Measurements from ENCODE around the gene GFRA4.

The GFRA4 gene

GRCh38 chr20:3674995-3675900, 12.0 kb upstream of the GFRA4 start:
- H3K27ac ChIP-seq: no peak overlapping the region
- no peak for DNase-seq (ENCODE audit: low read depth, low spot score)

DNA sequence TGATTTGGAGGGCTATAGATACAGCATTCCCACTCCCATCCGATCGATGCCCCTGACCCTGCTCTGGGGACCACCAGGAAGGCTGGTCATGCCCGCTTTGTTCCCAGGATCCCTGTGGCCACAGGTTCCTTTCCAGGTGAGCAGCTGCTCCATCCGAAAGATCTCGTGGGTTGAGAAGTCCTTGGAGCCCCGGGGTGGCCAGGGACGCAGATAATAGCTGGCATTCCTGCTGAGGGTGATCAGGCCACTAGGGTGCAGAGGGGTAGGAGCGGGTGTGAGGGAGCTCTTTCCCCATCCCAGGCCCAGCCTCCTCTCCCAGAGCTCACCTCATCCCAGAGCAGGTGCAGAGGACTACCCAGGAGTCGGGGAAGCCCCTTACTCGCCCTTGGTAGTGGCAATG, 11.2 kb upstream of the GFRA4 start:
- no peak for DNase-seq (ENCODE audit: low read depth, low spot score)
- no peak overlapping the region for H3K27ac ChIP-seq

GRCh38 chr20:3673221-3674070, 10.2 kb upstream of the GFRA4 start:
- H3K27ac ChIP-seq: no peak overlapping the region
- no peak for DNase-seq (ENCODE audit: low read depth, low spot score)

GRCh38 chr20:3672547-3673171, 9.5 kb upstream of the GFRA4 start:
- no peak for DNase-seq (ENCODE audit: low read depth, low spot score)
- no peak overlapping the region for H3K27ac ChIP-seq

GRCh38 chr20:3671986-3672546, 8.9 kb upstream of the GFRA4 start:
- H3K27ac ChIP-seq: no peak overlapping the region
- DNase-seq (ENCODE audit: low read depth, low spot score): no peak

- H3K27ac ChIP-seq: no peak overlapping the region
- no peak for DNase-seq (ENCODE audit: low read depth, low spot score)
Measured at GRCh38 chr20:3670945-3671344, 7.7 kb upstream of the GFRA4 start.

GRCh38 chr20:3670511-3670910, 7.3 kb upstream of the GFRA4 start:
- no peak for DNase-seq (ENCODE audit: low read depth, low spot score)
- H3K27ac ChIP-seq: no peak overlapping the region

DNA sequence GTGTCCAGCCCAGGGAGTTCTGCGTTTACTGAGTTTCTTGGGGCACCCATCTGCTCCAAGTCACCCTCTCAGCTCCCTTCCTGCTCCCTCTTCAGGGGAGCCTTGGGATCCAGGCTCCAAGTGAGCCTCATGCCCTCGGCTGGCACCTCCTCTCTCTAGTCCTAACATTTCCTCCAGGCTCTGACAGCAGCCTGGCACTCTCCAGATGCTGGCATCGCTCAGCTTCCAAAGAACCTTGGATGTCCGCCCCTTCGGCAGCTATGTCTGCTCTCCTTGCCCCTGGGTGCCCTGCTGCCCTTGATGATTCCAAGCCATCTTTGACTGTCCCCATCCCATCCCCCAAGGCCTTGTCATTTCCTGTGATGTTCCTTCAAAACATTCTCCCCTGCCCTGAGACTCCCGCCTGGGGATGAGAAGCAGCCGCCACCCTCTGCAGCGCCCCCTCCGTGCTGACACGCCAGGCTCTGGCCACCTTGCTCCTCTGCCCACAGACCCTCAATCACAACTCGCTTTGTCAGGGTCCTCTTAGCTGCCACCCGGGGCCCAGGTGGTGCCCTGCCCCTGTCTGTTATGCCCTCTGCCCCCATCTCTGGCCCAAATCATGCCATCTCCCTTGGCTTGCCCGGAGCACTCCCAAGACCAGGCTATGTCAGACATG, 6.6 kb upstream of the GFRA4 start:
- DNase-seq (ENCODE audit: low read depth, low spot score): no peak
- no peak overlapping the region for H3K27ac ChIP-seq

DNA sequence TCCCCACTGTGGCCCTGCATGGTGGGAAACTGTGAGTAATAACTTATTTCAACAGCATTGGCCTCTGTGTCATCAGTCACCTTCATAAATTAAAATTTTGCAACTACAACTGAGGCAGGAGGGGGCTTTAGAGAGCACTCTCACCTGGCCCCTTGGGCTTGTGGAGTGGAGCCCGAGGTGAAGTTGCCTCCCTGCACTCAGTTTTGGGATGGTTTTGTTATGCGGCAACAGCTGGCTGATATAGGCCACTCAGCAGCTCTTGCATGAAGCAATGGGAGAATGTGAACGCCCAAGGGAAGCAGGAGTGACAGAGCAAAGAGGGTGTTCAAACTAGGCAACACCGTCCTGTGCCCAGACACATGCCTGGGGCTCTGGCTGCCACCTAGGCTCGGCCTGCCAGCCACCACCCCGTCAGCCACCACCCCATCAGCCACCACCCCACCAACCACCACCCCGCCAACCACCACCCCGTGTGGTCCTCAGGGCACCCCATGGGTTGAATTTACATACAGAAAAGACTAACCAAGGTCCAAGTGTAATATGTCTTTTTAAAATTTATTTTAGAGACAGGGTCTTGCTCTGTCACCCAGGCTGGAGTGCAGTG, 4.3 kb upstream of the GFRA4 start:
- DNase-seq (ENCODE audit: low read depth, low spot score): no peak
- H3K27ac ChIP-seq: no peak overlapping the region

GRCh38 chr20:3663858-3664257, 659 bp upstream of the GFRA4 start:
- no peak for DNase-seq (ENCODE audit: low read depth, low spot score)
- H3K27ac ChIP-seq: no peak overlapping the region

DNA sequence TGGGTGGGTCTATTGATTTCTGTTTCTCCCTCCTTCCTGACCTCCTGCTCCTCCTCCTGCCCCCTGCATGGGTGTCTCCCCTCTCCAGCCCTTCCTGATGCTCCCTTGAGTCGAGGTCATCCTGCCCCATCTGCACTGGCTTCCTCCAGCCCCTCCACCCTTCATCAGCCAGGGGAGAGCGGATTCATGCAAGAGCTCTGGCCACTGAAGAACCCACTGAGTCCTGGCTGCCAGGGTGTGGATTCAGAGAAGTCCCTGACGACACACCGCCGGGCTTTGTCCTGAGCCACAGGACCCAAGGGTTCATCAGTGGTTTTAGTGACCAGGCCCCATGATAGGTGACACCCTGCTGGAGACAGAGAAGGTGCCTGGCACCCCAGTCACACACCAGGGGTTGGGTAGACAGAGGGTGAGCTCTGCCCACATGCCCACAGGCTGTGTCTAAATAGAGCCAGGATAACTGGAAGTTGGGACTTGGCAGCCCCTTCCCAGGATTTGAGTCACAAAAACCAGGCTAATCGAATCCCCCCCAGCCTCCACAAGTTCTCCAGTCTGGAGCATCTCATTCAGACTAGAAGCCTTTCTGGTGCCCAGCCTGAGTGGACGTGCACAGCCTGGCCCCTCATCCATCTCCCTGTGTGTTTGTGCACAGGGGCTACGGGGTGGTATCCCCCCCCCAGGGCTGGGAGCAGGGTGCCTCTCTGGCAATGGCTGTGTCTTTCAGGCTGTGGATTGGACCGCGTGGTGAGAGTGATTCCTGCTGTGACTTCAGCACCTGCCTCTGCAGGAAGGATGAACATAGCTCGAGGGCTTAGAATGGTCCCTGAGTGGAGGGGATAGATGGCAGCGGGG, 1.2 kb downstream of the GFRA4 start:
- H3K27ac ChIP-seq: no peak overlapping the region
- DNase-seq (ENCODE audit: low read depth, low spot score): no peak

DNA sequence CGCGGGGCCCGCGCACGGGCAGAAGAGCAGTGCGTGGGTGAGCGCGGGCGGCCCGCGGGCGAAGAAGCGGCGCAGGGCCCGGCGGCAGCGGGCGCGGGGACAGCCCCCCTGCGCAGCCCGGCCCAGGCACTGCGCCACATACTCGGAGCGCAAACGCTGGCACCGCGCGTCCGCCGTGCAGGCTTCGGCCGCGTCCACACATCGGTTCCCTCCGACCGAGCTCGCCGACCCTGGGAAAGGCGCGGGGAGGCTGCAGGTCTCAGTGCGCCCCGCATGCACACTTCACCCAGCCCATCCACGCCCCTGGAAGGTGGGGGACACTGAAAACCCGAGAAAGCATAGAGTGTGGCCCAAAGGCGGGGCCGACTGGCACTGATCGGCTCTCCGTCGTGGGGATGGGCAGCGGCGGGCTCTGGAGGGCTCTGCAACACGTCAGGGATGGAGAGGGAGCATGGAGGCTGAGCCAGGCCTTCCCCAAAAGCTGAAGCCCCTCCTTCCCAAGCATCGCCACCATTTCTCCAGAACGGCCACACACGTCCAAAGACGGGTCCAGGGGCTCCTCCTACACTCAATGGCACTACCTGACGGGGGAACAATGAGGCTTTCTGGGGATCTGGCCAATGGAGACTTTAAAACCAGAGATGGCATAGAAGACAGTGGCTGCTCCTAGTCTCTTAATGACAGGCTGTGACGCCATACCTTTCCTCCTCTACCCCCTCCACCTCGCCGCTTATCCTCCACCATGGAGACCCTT, 2.0 kb downstream of the GFRA4 start:
- no peak overlapping the region for H3K27ac ChIP-seq
- DNase-seq (ENCODE audit: low read depth, low spot score): no peak

GRCh38 chr20:3660262-3661059, 2.7 kb downstream of the GFRA4 start:
- no peak overlapping the region for H3K27ac ChIP-seq
- DNase-seq (ENCODE audit: low read depth, low spot score): no peak

GRCh38 chr20:3659492-3660261, 3.5 kb downstream of the GFRA4 start:
- DNase-seq (ENCODE audit: low read depth, low spot score): no peak

GRCh38 chr20:3658716-3659491, 4.3 kb downstream of the GFRA4 start:
- no peak for DNase-seq (ENCODE audit: low read depth, low spot score)

More at GRCh38 chr20:3659492-3660261, 3.5 kb downstream of the GFRA4 start:
- H3K27ac ChIP-seq: no peak overlapping the region

More at GRCh38 chr20:3658716-3659491, 4.3 kb downstream of the GFRA4 start:
- H3K27ac ChIP-seq: no peak overlapping the region

Measured in epithelial cell of prostate (primary cell).